Type B pancreatic cell (in vitro differentiated cells): ENCODE measurements around the gene MAPKBP1. TPM values are rescaled to one million over a fixed set of nuclear protein-coding genes. Genes with fewer than 3 reads are reported as not detected.

Experiments used
- DNase-seq: peaks from one replicate; pipeline ENCODE4 v3.0.0; 2021; ENCODE audit warnings: mixed read lengths; ENCODE audit not compliant: unreplicated experiment; ENCODE audit errors: extremely low spot score
- H3K27ac Mint-ChIP-seq: 2 replicates; pipeline ENCODE4 v1.8.0; 2021; ENCODE audit warnings: mild to moderate bottlenecking, mixed read lengths
- H3K27me3 Mint-ChIP-seq: 2 replicates; pipeline ENCODE4 v1.8.0; 2021; ENCODE audit warnings: mixed read lengths
- H3K36me3 Mint-ChIP-seq: 2 replicates; pipeline ENCODE4 v1.8.0; 2021; ENCODE audit warnings: mixed read lengths
- H3K4me1 Mint-ChIP-seq: one replicate; pipeline ENCODE4 v1.8.0; 2021; ENCODE audit warnings: mixed read lengths; ENCODE audit not compliant: unreplicated experiment
- H3K4me3 Mint-ChIP-seq: 2 replicates; pipeline ENCODE4 v1.8.0; 2021; ENCODE audit warnings: mild to moderate bottlenecking, mixed read lengths
- H3K9me3 Mint-ChIP-seq: 2 replicates; pipeline ENCODE4 v1.8.0; 2021; ENCODE audit warnings: mixed read lengths
- CTCF ChIP-seq: fragments of 200-600 bp; sonication (generic); conservative IDR thresholded peaks from 2 replicates; pipeline ENCODE4 v1.5.0; 2021; ENCODE audit warnings: antibody characterized with exemption, mild to moderate bottlenecking
- microRNA-seq: library from miRNA; unstranded; fragments of <30 nt; microRNA quantifications from one replicate; pipeline ENCODE4, GENCODE V29; 2020
- total RNA-seq: library from RNA; stranded (reverse); gene quantifications from 2 replicates; pipeline ENCODE4 v1.2.1, GENCODE V29; 2021; ENCODE audit warnings: low replicate concordance

MAPKBP1 gene
- total RNA-seq, 1 donor from 2014 or later = 34.8 TPM

GRCh38 chr15:41874736-41875135 is 100.5 kb downstream of the MAPKBP1 start:
- no peak for DNase-seq
- Mint-ChIP-seq H3K9me3 (no peaks in the 10 kb centered on the region), H3K27me3 (peaks cover 3% of the 10 kb centered on the region), H3K36me3 (peaks cover 5% of the 10 kb centered on the region), H3K4me1 (peaks cover 5% of the 10 kb centered on the region), H3K4me3 (no peak overlapping the region), H3K27ac (no peak overlapping the region)
- no peak for TF ChIP-seq CTCF

DNA sequence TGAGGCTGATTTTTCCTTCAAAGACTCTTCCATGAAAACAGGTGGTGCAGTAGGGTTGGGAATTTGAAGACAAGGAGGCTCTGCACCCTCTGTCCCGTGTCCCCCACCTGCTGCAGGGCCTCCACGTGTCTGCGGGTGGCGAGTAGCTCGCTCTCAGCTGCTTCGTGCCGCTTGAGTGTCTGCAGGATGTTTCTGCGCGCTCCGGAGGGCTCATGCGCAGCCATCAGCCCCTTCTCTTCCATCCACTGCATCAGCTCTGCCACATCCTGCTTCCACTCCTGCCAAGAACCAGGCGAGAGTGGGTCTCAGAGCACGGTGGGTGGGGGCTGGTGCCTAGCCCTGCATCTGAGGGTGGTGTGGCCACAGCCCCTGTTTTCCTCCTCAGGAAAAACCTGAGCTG is 101.7 kb downstream of the MAPKBP1 start:
- Mint-ChIP-seq H3K27ac (no peak overlapping the region), H3K4me1 (no peaks in the 10 kb centered on the region), H3K36me3 (peaks cover 5% of the 10 kb centered on the region), H3K9me3 (no peaks in the 10 kb centered on the region), H3K4me3 (no peak overlapping the region), H3K27me3 (peaks cover 10% of the 10 kb centered on the region)
- no peak for TF ChIP-seq CTCF
- DNase-seq = no peak

GRCh38 chr15:41876689-41877088 is 102.4 kb downstream of the MAPKBP1 start:
- DNase-seq = no peak
- Mint-ChIP-seq H3K4me3 (no peak overlapping the region), H3K4me1 (peaks cover 5% of the 10 kb centered on the region), H3K27me3 (peaks cover 17% of the 10 kb centered on the region), H3K27ac (no peak overlapping the region), H3K36me3 (peaks cover 5% of the 10 kb centered on the region), H3K9me3 (no peaks in the 10 kb centered on the region)
- TF ChIP-seq CTCF = no peak

Small RNA genes within 50 kb of the gene (microRNA-seq; reads per million reads assigned to microRNA genes)
- not detected for gene MIR4310

Other genes starting within 250 kb of the MAPKBP1 start
- 54.4 and 68.3 TPM in 2 replicates for gene RPAP1, start 230.2 kb upstream of the MAPKBP1 start, total RNA-seq
- gene TYRO3, start 215.3 kb upstream of the MAPKBP1 start, total RNA-seq = 43.0 and 44.1 TPM in 2 replicates
- gene MGA, start 114.1 kb upstream of the MAPKBP1 start, total RNA-seq = 45.4 and 54.9 TPM in 2 replicates
- gene JMJD7, start 53.6 kb downstream of the MAPKBP1 start, total RNA-seq = 29.0 and 51.7 TPM in 2 replicates
- 17.7 and 19.9 TPM in 2 replicates for gene PLA2G4B, start 64.4 kb downstream of the MAPKBP1 start, total RNA-seq
- 3.1 and 4.2 TPM in 2 replicates for gene SPTBN5, start 119.6 kb downstream of the MAPKBP1 start, total RNA-seq
- 18.8 and 25.2 TPM in 2 replicates for gene EHD4, start 198.1 kb downstream of the MAPKBP1 start, total RNA-seq
- gene PLA2G4E, start 246.6 kb downstream of the MAPKBP1 start, total RNA-seq = 0.12 TPM in 1 of 2 replicates, not detected in the other